T-helper 22 cell (primary cell): ENCODE measurements around the gene CSNK1G2.

Experiments used
- DNase-seq: peaks from one replicate; pipeline ENCODE4 v3.0.0-alpha.2; 2020; ENCODE audit warnings: low read depth

The CSNK1G2 gene

GRCh38 chr19:1968279-1969175 is 27.6 kb downstream of the CSNK1G2 start:
- no peak for DNase-seq

GRCh38 chr19:1969176-1970002 is 28.4 kb downstream of the CSNK1G2 start:
- no peak for DNase-seq

GRCh38 chr19:1970003-1970805 is 29.2 kb downstream of the CSNK1G2 start:
- no peak for DNase-seq

- no peak for DNase-seq
Observed at GRCh38 chr19:1970806-1971502, 30.0 kb downstream of the CSNK1G2 start.

- DNase-seq, result no peak
Observed at GRCh38 chr19:1974381-1975161, 33.6 kb downstream of the CSNK1G2 start.

- DNase-seq, result no peak
Observed at GRCh38 chr19:1975162-1975480, 34.1 kb downstream of the CSNK1G2 start.

GRCh38 chr19:1977120-1977519 is 36.1 kb downstream of the CSNK1G2 start:
- DNase-seq, result no peak

GRCh38 chr19:1978346-1978894 is 37.4 kb downstream of the CSNK1G2 start:
- no peak for DNase-seq

GRCh38 chr19:1979017-1979416 is 38.0 kb downstream of the CSNK1G2 start:
- DNase-seq, result no peak

- DNase-seq, result no peak
Observed at GRCh38 chr19:1979642-1980041, 38.7 kb downstream of the CSNK1G2 start.

- no peak for DNase-seq
Observed at GRCh38 chr19:1980091-1980808, 39.3 kb downstream of the CSNK1G2 start.

- DNase-seq, result no peak
Observed at GRCh38 chr19:1980809-1981181, 39.8 kb downstream of the CSNK1G2 start.

GRCh38 chr19:1981253-1981652 is 40.3 kb downstream of the CSNK1G2 start:
- DNase-seq, result no peak

- DNase-seq, result no peak
Observed at GRCh38 chr19:1984357-1984756, 43.4 kb downstream of the CSNK1G2 start.

GRCh38 chr19:1985588-1986356 is 44.8 kb downstream of the CSNK1G2 start:
- no peak for DNase-seq

- no peak for DNase-seq
Observed at GRCh38 chr19:1986357-1987162, 45.6 kb downstream of the CSNK1G2 start.

GRCh38 chr19:1987197-1988187 is 46.5 kb downstream of the CSNK1G2 start:
- DNase-seq, result no peak
